Neuronal stem cell (in vitro differentiated cells): ENCODE measurements around the gene AP3B1.

Source experiments
- DNase-seq: peaks from one replicate; pipeline ENCODE4 v3.0.0-alpha.2; 2013; ENCODE audit warnings: low spot score
- H2AFZ ChIP-seq: one replicate; pipeline ENCODE4 v1.6.1; 2013; ENCODE audit warnings: mild to moderate bottlenecking, low read length, inconsistent platforms
- H2AK5ac ChIP-seq: 2 replicates; pipeline ENCODE4 v1.6.1; 2013; ENCODE audit warnings: low read depth, mild to moderate bottlenecking, inconsistent platforms, low read length, moderate library complexity, mixed read lengths
- H2BK120ac ChIP-seq: 2 replicates; pipeline ENCODE4 v1.6.1; 2013; ENCODE audit warnings: low read depth, mild to moderate bottlenecking, inconsistent platforms, low read length, moderate library complexity, mixed read lengths
- H2BK12ac ChIP-seq: one replicate; pipeline ENCODE4 v1.6.1; 2013; ENCODE audit warnings: low read length, inconsistent platforms
- H2BK15ac ChIP-seq: 2 replicates; pipeline ENCODE4 v1.6.1; 2013; ENCODE audit warnings: mild to moderate bottlenecking, low read length, inconsistent platforms, mixed read lengths
- H2BK5ac ChIP-seq: one replicate; pipeline ENCODE4 v1.6.1; 2013; ENCODE audit warnings: inconsistent platforms, mild to moderate bottlenecking, low read length, moderate library complexity
- H3K14ac ChIP-seq: one replicate; pipeline ENCODE4 v1.6.1; 2013; ENCODE audit warnings: low read length, inconsistent platforms
- H3K18ac ChIP-seq: 2 replicates; pipeline ENCODE4 v1.6.1; 2013; ENCODE audit warnings: low read length, inconsistent platforms
- H3K23ac ChIP-seq: 2 replicates; pipeline ENCODE4 v1.6.1; 2013; ENCODE audit warnings: low read depth, mild to moderate bottlenecking, mixed read lengths, low read length, inconsistent platforms; ENCODE audit not compliant: poor library complexity
- H3K27ac ChIP-seq: replicated peaks from 3 replicates; pipeline ENCODE4 v1.5.1; 2013; ENCODE audit warnings: low read length, inconsistent platforms
- H3K27me3 ChIP-seq, 3 experiments: 2 replicates each; pipeline ENCODE4 v1.6.1; 2013; ENCODE audit warnings: low read length in 3 of 3, mild to moderate bottlenecking in 2 of 3, inconsistent platforms in 1 of 3, low read depth in 1 of 3, mixed read lengths in 1 of 3, moderate library complexity in 1 of 3; ENCODE audit not compliant: control insufficient read depth in 3 of 3, insufficient read depth in 3 of 3
- H3K36me3 ChIP-seq, 2 donors: replicated peaks in 1 of 2; 2 replicates each; pipeline ENCODE4 v1.6.1; 2013; ENCODE audit warnings: low read length in 2 of 2; ENCODE audit not compliant: control insufficient read depth in 2 of 2, insufficient read depth in 2 of 2
- H3K4ac ChIP-seq: 2 replicates; pipeline ENCODE4 v1.6.1; 2013; ENCODE audit warnings: inconsistent platforms, mild to moderate bottlenecking, low read length, moderate library complexity
- H3K4me1 ChIP-seq, 2 donors: 1 replicate in 1 of 2; 2 replicates in 1 of 2; pipeline ENCODE4 v1.6.1; 2013; ENCODE audit warnings: low read length in 2 of 2, low read depth in 1 of 2; ENCODE audit not compliant: control insufficient read depth in 2 of 2, insufficient read depth in 1 of 2
- H3K4me2 ChIP-seq: one replicate; pipeline ENCODE4 v1.6.1; 2013; ENCODE audit warnings: mild to moderate bottlenecking, low read length, inconsistent platforms; ENCODE audit not compliant: insufficient read depth, poor library complexity, severe bottlenecking
- H3K4me3 ChIP-seq, 2 donors: 2 replicates each; pipeline ENCODE4 v1.5.1; 2013; ENCODE audit warnings: low read length in 2 of 2, mild to moderate bottlenecking in 2 of 2, inconsistent platforms in 1 of 2, moderate library complexity in 1 of 2
- H3K79me1 ChIP-seq: one replicate; pipeline ENCODE4 v1.6.1; 2013; ENCODE audit warnings: low read depth, mild to moderate bottlenecking, inconsistent platforms, low read length, moderate library complexity
- H3K9ac ChIP-seq: one replicate; pipeline ENCODE4 v1.6.1; 2013; ENCODE audit warnings: mild to moderate bottlenecking, low read depth, low read length, inconsistent platforms; ENCODE audit not compliant: poor library complexity
- H3K9me3 ChIP-seq, 2 donors: replicated peaks in 1 of 2; 2 replicates each; pipeline versions ENCODE3 to v1.6.1; 2013; ENCODE audit warnings: low read length in 2 of 2, mild to moderate bottlenecking in 2 of 2, inconsistent platforms in 1 of 2, low read depth in 1 of 2, mixed read lengths in 1 of 2, moderate library complexity in 1 of 2; ENCODE audit not compliant: control insufficient read depth in 2 of 2, insufficient read depth in 1 of 2
- H4K8ac ChIP-seq: one replicate; pipeline ENCODE4 v1.6.1; 2013; ENCODE audit warnings: low read depth, mild to moderate bottlenecking, inconsistent platforms, low read length, moderate library complexity
- H4K91ac ChIP-seq: one replicate; pipeline ENCODE4 v1.6.1; 2013; ENCODE audit warnings: low read length, low read depth, mild to moderate bottlenecking, inconsistent platforms; ENCODE audit not compliant: poor library complexity
- WGBS, 2 donors: extraction: QIAGEN DNeasy Blood & Tissue Kit; methylation state at CpG; one replicate each; pipeline ENCODE4 v1.1.7; 2013; ENCODE audit warnings: missing lambda C conversion rate in 2 of 2, mixed read lengths in 1 of 2; ENCODE audit not compliant: insufficient read length in 2 of 2, insufficient replicate concordance in 1 of 2; ENCODE audit errors: extremely low coverage in 2 of 2; 5-methylcytosine and 5-hydroxymethylcytosine counted together

The AP3B1 gene

DNA sequence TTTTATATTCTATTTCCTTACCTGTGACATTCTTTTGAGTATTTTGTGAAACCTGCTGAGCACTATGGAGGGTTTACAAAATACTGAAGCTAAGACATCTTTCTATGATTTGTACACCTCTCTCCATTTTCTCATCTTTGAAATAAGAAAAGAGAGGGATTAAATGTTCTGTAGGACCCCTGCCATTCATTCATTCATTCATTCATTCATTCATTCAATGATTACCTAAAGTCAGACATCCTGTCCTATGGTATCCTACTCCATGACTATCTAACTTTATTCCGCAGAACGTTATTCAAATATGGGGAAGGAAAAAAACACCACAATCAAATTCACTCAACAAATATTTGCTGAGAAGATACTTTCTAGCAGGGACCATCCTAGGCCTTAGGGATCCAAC is 51.4 kb downstream of the AP3B1 start:
- Histone ChIP-seq H3K27me3 (no peaks in the 10 kb centered on the region), H3K18ac (no peak overlapping the region), H2BK12ac (no peak overlapping the region), H3K4me2 (no peak overlapping the region), H3K4ac (no peak overlapping the region), H4K91ac (no peak overlapping the region), H2BK120ac (no peak overlapping the region), H3K9ac (no peak overlapping the region), H3K4me3 (no peak overlapping the region), H2AK5ac (no peak overlapping the region), H3K36me3 (peaks cover 2 to 44% of the 10 kb centered on the region in 2 donors), H3K79me1 (no peaks in the 10 kb centered on the region), H4K8ac (no peak overlapping the region), H3K9me3 (peaks cover 0 to 10% of the 10 kb centered on the region in 2 donors), H2AFZ (no peak overlapping the region), H2BK15ac (no peak overlapping the region), H3K23ac (no peak overlapping the region), H3K27ac (no peak overlapping the region), H3K14ac (no peak overlapping the region), H2BK5ac (no peak overlapping the region), H3K4me1 (no peaks in the 10 kb centered on the region)
- no peak for DNase-seq
- WGBS, 2 donors: no CpG with 5 or more reads among the region's 2 CpGs

DNA sequence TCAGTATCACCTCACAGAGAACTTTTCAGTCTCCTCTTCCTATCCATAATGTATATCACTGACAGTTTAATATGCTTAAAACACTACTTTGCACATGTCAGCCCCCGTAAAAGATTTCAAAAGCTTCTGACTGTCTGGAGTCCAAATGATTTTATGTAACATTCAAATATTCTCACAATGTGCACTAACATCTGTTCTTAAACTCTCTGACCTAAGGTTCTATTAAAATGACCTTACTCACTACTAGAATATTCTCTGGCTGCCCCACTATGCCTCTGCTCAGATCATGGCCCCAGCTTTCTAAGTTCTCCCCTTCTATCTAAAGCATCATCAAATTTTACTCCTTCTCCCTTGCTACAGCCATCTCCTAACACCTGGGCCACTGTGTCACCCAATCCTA is 52.5 kb downstream of the AP3B1 start:
- H3K18ac ChIP-seq: no peak overlapping the region
- no peak overlapping the region for H2BK12ac ChIP-seq
- no peaks in the 10 kb centered on the region for H3K4me1 ChIP-seq
- no peak overlapping the region for H4K8ac ChIP-seq
- WGBS, 2 donors: no CpG with 5 or more reads among the region's 1 CpG
- no peak overlapping the region for H2AK5ac ChIP-seq
- H3K79me1 ChIP-seq: no peaks in the 10 kb centered on the region
- H3K23ac ChIP-seq: no peak overlapping the region
- no peak overlapping the region for H3K4ac ChIP-seq
- no peak overlapping the region for H3K4me2 ChIP-seq
- H2BK15ac ChIP-seq: no peak overlapping the region
- no peaks in the 10 kb centered on the region for H3K27me3 ChIP-seq
- H3K9me3 ChIP-seq: peaks cover 0 to 14% of the 10 kb centered on the region in 2 donors
- no peak overlapping the region for H3K4me3 ChIP-seq
- no peak overlapping the region for H4K91ac ChIP-seq
- no peak overlapping the region for H2BK120ac ChIP-seq
- H3K14ac ChIP-seq: no peak overlapping the region
- no peak for DNase-seq
- H3K36me3 ChIP-seq: peaks cover 2 to 52% of the 10 kb centered on the region in 2 donors
- H2AFZ ChIP-seq: no peak overlapping the region
- no peak overlapping the region for H3K9ac ChIP-seq
- H3K27ac ChIP-seq: no peak overlapping the region
- H2BK5ac ChIP-seq: no peak overlapping the region

DNA sequence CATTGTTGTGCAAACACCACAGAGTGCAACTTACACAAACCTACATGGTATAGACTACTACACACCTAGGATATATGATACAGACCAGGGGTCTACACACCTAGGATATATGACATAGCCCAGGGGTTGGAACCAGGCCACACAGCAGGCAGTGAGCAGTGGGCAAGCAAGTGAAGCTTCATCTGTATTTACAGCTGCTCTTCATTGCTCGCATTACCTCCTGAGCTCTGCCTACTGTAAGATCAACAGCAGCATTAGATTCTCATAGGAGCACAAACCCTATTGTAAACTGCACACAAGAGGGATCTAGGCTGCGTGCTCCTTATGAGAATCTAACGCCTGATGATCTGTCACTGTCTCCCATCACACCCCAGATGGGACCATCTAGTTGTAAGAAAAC is 56.6 kb downstream of the AP3B1 start:
- Histone ChIP-seq H3K4me1 (no peaks in the 10 kb centered on the region), H3K9me3 (peaks cover 0 to 14% of the 10 kb centered on the region in 2 donors), H4K91ac (no peak overlapping the region), H3K4ac (no peak overlapping the region), H3K4me2 (no peak overlapping the region), H3K14ac (no peak overlapping the region), H2AFZ (no peak overlapping the region), H3K36me3 (peaks cover 0 to 40% of the 10 kb centered on the region in 2 donors), H2BK12ac (no peak overlapping the region), H2AK5ac (no peak overlapping the region), H2BK15ac (no peak overlapping the region), H3K9ac (no peak overlapping the region), H2BK120ac (no peak overlapping the region), H3K4me3 (no peak overlapping the region), H3K18ac (no peak overlapping the region), H3K27ac (no peak overlapping the region), H3K23ac (no peak overlapping the region), H3K27me3 (no peaks in the 10 kb centered on the region), H4K8ac (no peak overlapping the region), H3K79me1 (no peaks in the 10 kb centered on the region), H2BK5ac (no peak overlapping the region)
- no CpG with 5 or more reads among the region's 3 CpGs for WGBS, 2 donors
- DNase-seq: no peak

DNA sequence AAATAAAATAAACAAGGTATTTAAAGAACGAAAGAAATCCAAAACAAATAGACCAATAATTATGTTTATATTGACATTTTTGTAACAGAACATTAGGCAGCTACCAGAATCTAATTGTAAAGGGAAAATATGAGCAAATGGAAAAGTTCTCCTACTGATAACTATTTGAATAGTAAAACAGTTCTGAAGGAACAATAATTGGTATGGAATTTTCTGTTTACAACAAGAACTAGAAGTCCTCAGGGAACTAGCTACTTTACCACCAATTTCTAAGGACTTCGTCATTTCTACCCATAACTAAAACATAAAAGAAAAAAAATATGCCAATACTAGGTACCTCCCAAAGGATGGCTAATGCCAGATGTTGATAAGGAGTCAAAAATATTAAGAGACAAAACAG is 58.5 kb downstream of the AP3B1 start:
- no CpG with 5 or more reads among the region's 2 CpGs for WGBS, 2 donors

More for the DNA sequence above, 58.5 kb downstream of the AP3B1 start:
- no peak overlapping the region for H2AFZ ChIP-seq
- H3K23ac ChIP-seq: no peak overlapping the region
- no peak overlapping the region for H2BK5ac ChIP-seq
- no peak overlapping the region for H3K27ac ChIP-seq
- no peak overlapping the region for H3K9ac ChIP-seq
- H2BK120ac ChIP-seq: no peak overlapping the region
- H3K18ac ChIP-seq: no peak overlapping the region
- H3K4me3 ChIP-seq: no peak overlapping the region
- H3K9me3 ChIP-seq: peaks cover 0 to 14% of the 10 kb centered on the region in 2 donors
- H3K14ac ChIP-seq: no peak overlapping the region
- H4K8ac ChIP-seq: no peak overlapping the region
- DNase-seq: no peak
- H3K4me2 ChIP-seq: no peak overlapping the region
- H4K91ac ChIP-seq: no peak overlapping the region
- H3K4me1 ChIP-seq: no peaks in the 10 kb centered on the region
- H2BK15ac ChIP-seq: no peak overlapping the region
- H3K79me1 ChIP-seq: no peaks in the 10 kb centered on the region
- no peaks in the 10 kb centered on the region for H3K27me3 ChIP-seq
- H2AK5ac ChIP-seq: no peak overlapping the region
- H3K36me3 ChIP-seq: peaks cover 0 to 37% of the 10 kb centered on the region in 2 donors
- no peak overlapping the region for H2BK12ac ChIP-seq
- H3K4ac ChIP-seq: no peak overlapping the region
